Kidney (tissue), 14 donors: Measurements from ENCODE around the gene TMEM258. TPM values are rescaled to one million over a fixed set of nuclear protein-coding genes. Genes with fewer than 3 reads are reported as not detected.

ENCODE experiments used
- DNase-seq, 5 donors: peaks; one replicate each; pipeline ENCODE4 v3.0.0-alpha.2; 2013 to 2020
- FAIRE-seq: peaks from 2 replicates; lab custom pipeline; 2012; peaks lifted over from hg19 to GRCh38; lab: Jason Lieb, UNC
- H3K27ac ChIP-seq, 2 donors: one replicate each; pipeline ENCODE4 v1.7.0; 2013; ENCODE audit warnings: low read depth in 2 of 2, low read length in 2 of 2, inconsistent platforms in 1 of 2
- H3K27me3 ChIP-seq: one replicate; pipeline ENCODE4 v1.7.1; 2013; ENCODE audit warnings: low read length, inconsistent platforms; ENCODE audit not compliant: control insufficient read depth, insufficient read depth
- H3K36me3 ChIP-seq, 3 donors: one replicate each; pipeline versions ENCODE4 v1.7.0 to v1.7.1; 2013; ENCODE audit warnings: low read length in 3 of 3, control low read depth in 1 of 3, inconsistent platforms in 1 of 3; ENCODE audit not compliant: insufficient read depth in 3 of 3, control insufficient read depth in 2 of 3
- H3K4me1 ChIP-seq, 3 donors: one replicate each; pipeline versions ENCODE4 v1.7.0 to v1.7.1; 2013; ENCODE audit warnings: low read length in 3 of 3, inconsistent platforms in 1 of 3, low read depth in 1 of 3; ENCODE audit not compliant: control insufficient read depth in 2 of 3, insufficient read depth in 2 of 3
- H3K4me3 ChIP-seq, 3 donors: one replicate each; pipeline versions ENCODE4 v1.7.0 to v1.8.1; 2013; ENCODE audit warnings: low read length in 3 of 3, control low read depth in 1 of 3, inconsistent platforms in 1 of 3
- H3K9ac ChIP-seq, 3 donors: one replicate each; pipeline versions ENCODE4 v1.7.0 to v1.7.1; 2013; ENCODE audit warnings: low read length in 3 of 3, control low read depth in 1 of 3, inconsistent platforms in 1 of 3
- H3K9me3 ChIP-seq, 3 donors: one replicate each; pipeline versions ENCODE4 v1.7.0 to v1.7.1; 2013; ENCODE audit warnings: low read length in 3 of 3, control low read depth in 1 of 3, inconsistent platforms in 1 of 3; ENCODE audit not compliant: control insufficient read depth in 2 of 3, insufficient read depth in 1 of 3
- CTCF ChIP-seq: IDR thresholded peaks from 3 replicates; pipeline ENCODE4 v1.5.1; 2012; ENCODE audit warnings: mild to moderate bottlenecking, moderate library complexity, borderline replicate concordance; ENCODE audit not compliant: insufficient read depth; ENCODE audit errors: extremely low read depth
- intact Hi-C: fragments of 100-400 bp; cut with DNase I; formaldehyde crosslinking; loops from one replicate; pipeline ENCODE4 v1.11.1; 2022
- polyA plus RNA-seq: library from polyadenylated mRNA; stranded (reverse); fragments of 350-450 nt; fragmentation: Illumina TruSeq; extraction: RNeasy Lipid Tissue Mini Kit (QIAGEN cat#74804); gene quantifications from one replicate; pipeline ENCODE4 v1.2.3, GENCODE V29; 2014; ENCODE audit warnings: low read depth, low replicate concordance; ENCODE audit not compliant: insufficient read depth
- total RNA-seq: library from RNA; stranded (reverse); fragmentation: NEBNext Ultra II Directional; extraction: Animal tissue kit (Norgen Biotek cat#: 25700); gene quantifications from one replicate; pipeline ENCODE4 v1.2.1, GENCODE V29; 2021
- donor health status: control.
- donor health status: control.
- donor health status: control.
- donor health status: control.
- donor health status: control.
- donor health status: DM: yes; HTN: yes; CAD: no.
- donor health status: Normal renal cell carcinoma (clear cell type).

TMEM258 gene
- total and polyA plus RNA-seq, 2 donors from 2014 or later, result 92.1 to 228 TPM

DNA sequence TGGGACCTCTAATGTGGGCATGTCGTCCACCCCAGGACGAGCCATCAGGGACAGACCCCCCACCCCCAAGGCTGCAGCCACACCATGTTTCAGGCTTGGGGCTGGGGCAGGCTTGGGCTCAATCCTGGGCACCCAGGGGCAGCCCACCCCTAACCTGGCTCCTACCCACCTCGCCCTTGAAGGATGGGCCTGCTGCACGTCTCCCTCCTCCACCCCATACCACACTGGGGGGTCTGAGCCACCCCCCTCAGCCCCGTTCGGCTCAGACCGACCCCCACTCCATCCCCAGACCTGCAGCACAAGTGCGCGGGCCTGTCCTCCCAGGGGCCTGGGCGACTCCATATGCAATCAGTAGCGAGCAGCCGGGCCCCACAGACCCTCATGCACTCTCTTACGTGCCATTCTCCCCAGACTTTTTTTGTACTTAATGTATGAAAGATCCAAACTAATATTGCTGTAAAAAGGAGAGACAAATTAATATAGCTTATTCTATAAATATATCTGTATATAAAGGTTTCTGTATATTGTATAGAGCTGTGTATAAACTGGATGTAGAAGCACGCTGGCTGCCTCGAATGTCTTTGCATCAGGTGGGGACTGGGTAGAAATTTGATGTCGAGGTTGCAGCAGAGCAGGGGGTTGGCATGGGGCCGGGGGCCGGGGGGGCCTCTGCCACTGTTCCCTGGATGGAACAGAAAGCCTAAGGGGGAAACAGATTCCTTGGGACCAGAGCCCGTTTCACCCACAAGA lies 45.8 kb downstream of the TMEM258 start:
- DNase-seq (no peak), FAIRE-seq (no peak)
- Histone ChIP-seq H3K4me1 (peaks cover 0 to 5% (median 3%) of the 10 kb centered on the region in 3 donors), H3K36me3 (peaks cover 0 to 3% (median 0%) of the 10 kb centered on the region in 3 donors), H3K9ac (no peak overlapping the region), H3K27ac (no peak overlapping the region), H3K9me3 (no peaks in the 10 kb centered on the region), H3K4me3 (no peak overlapping the region), H3K27me3 (no peaks in the 10 kb centered on the region)
- TF ChIP-seq CTCF, result no peak
- intact Hi-C loops, result no loop called here

DNA sequence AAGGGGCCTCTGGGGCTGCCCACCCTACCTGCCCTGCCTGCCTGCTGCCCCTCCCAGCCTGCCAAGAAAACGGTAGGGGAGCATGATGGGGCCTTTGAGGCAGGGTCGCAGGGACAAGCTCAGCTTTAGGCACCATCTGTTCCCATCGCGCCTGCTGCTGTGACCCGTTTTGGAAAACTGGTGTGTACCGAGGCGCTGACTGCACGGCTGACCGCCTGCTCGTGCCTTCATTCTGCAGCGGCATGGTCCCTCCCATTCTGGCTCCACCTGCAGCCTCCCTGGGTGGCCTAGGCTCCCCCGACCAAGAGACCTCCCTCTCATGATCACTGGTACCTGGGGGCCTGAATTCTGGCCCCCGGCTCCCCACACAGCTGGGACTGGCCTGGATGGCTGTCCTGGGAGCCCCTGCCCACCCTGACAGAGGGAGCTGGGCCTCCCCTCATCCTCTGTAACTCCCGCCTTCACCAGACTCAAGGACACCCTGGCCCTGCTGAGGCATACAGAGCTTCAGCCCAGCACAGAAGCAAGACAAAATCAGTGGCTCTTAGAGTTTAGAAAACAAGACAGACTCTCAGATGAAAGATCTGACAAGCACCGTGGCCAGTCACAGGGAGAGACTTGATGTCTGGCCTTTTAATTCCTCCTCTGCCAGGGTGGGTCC lies 46.5 kb downstream of the TMEM258 start:
- Histone ChIP-seq H3K4me3 (no peak overlapping the region), H3K27ac (no peak overlapping the region), H3K9me3 (no peaks in the 10 kb centered on the region), H3K4me1 (peaks cover 0 to 5% (median 3%) of the 10 kb centered on the region in 3 donors), H3K27me3 (no peaks in the 10 kb centered on the region), H3K36me3 (peaks cover 0 to 3% (median 0%) of the 10 kb centered on the region in 3 donors), H3K9ac (no peak overlapping the region)
- intact Hi-C loops, result no loop called here
- DNase-seq (peak; percentile 50 to 68 (median 57)), FAIRE-seq (no peak)
- TF ChIP-seq CTCF, result no peak

GRCh38 chr11:61744609-61745156 lies 47.7 kb downstream of the TMEM258 start:
- Histone ChIP-seq H3K36me3 (peaks cover 0 to 3% (median 0%) of the 10 kb centered on the region in 3 donors), H3K9ac (no peak overlapping the region), H3K9me3 (no peaks in the 10 kb centered on the region), H3K27me3 (no peaks in the 10 kb centered on the region), H3K4me3 (no peak overlapping the region), H3K27ac (no peak overlapping the region), H3K4me1 (peaks cover 0 to 5% (median 3%) of the 10 kb centered on the region in 3 donors)
- no peak for TF ChIP-seq CTCF
- intact Hi-C loops, result no loop called here
- DNase-seq, result peak in 1 of 5 donors; percentile 62
- FAIRE-seq, result no peak
